CD4-positive, alpha-beta T cell treated with Interferon alpha-2 for 1 hour (primary cell): Measurements from ENCODE around the gene TRIM45.

ENCODE experiments used
- DNase-seq, 2 donors: peaks; one replicate each; pipeline ENCODE4 v3.0.0-alpha.2; 2020 to 2022

Gene TRIM45, protein sequence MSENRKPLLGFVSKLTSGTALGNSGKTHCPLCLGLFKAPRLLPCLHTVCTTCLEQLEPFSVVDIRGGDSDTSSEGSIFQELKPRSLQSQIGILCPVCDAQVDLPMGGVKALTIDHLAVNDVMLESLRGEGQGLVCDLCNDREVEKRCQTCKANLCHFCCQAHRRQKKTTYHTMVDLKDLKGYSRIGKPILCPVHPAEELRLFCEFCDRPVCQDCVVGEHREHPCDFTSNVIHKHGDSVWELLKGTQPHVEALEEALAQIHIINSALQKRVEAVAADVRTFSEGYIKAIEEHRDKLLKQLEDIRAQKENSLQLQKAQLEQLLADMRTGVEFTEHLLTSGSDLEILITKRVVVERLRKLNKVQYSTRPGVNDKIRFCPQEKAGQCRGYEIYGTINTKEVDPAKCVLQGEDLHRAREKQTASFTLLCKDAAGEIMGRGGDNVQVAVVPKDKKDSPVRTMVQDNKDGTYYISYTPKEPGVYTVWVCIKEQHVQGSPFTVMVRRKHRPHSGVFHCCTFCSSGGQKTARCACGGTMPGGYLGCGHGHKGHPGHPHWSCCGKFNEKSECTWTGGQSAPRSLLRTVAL

DNA sequence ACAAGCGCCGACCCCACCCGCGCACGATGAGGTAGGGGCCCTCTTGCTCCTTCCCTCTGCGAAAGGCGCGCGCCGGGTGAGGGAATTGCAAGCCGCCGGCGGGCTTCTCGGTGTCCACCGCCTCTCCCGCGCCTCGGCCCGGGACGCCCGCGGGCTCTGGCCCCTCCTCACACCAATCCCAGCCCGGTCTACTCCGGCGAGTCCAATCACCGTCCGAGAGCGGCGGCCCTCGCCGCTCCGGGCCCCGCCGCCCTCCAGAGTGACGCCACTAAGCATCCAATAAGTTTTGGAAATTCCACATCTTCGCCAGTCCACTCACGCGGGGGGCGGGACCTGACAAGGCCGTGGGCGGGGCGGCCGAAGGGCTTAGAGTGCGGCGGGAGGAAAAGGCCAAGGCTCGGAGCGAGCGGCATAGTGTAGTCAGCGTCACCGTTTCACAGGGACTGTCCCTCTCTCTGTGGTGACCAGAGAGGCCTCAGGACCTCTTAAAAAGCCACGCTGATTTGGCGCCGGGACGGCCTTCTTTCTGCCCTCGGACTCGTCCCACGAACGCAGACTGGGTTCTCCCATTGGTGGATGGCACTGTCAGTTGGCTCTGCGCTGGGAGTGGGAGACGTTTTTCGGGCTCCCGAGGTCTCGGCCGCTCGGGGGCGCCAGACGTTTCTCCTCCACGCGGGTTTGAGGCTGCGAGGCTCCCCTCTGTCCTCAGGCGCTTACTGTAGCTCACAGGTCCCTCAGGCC, at the start of gene TRIM45:
TRIM45 (minus strand) TSS at position 161 of the 741 bp plus-strand sequence. CDS start 548 bp downstream, outside the sequence.
- peak; percentile 85 to 89 for DNase-seq

DNA sequence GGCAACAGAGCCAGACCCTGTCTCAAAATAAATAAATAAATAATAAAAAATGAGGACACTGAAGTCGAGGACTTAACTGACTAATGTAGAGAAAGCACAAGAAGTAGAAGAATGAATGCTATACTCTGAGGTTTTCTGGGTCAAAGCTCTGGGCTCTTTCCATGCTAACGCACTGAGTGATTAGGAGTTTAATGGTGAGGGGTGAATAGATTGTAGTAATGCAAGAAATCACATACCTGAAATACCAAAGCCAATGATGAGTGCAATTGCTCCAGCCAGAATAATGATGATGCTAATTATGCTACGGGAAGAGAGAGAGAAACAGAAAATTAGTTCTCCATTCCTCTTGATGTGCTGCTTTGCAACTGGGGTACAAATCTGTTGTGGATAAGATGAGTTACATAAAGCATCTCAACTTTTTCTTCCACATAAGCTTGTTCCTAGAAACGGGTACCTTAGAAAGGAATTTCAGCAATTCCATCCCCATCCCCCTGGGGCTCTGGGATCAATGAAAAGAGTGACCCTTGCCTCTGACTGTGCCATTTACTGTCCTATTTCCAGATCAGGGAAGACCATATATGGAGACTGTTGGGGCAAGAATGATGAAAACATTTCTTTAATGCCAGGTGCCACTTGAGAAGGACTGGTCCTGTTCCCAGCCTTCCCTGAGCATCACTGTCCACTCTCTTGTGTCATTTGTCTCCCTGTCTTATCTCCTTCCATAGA, 48.5 kb upstream of the TRIM45 start:
- DNase-seq = no peak

DNA sequence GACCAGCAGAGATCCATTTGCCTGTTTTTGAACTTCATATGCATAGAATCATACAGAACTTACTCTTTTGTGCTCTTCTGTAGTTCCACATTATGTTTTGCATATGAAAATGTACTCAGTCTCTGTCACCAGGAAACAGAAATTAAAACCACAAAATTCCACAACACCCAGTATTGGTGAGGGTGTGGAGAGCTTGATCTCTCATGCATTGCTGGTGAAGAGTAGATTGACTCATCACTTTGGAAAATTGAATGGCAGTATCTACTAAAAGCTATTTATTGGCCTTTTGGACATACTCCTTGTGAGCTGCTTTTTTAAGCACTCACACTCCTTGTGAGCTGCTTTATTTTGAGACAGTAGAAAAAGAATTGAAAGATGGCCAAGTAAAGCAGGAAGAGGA, 45.9 kb upstream of the TRIM45 start:
- no peak for DNase-seq

DNA sequence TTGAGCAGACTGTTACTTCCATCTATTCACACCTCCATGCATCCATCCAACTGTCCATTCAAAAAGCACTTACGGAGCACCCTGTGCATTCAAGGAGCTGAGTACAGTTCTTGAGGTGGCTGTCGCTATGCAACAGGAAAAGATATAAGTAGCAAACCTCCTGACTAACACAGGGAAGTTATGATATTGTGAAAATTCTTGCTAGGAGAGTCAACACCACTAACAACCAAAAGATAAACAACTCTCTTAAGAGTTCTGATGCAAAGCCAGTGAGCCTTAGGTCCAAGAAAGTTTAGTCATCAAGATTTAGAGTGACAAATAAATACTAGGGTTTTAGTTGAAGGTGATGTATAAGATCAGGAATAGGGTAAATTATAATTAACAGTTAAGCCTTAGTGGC, 44.5 kb upstream of the TRIM45 start:
- DNase-seq = no peak

DNA sequence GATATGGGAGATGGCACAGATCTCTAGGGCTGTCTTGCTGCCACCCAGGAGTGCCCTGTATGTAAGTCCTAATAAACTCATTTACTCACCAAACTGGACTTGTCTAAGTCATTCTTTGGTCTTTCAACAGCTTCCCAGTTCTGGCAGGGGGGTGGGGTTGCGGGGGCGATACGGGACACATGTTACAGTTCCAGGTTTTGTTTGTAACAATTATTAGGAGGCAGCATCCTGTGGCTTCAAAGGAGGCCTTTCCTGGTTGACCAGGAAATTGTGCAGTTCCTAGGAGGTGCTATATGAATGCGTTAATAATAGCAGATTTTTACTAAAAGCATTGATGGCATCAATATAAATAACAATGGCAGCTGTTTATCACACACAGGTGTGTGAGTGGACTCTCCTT, 42.7 kb upstream of the TRIM45 start:
- no peak for DNase-seq

DNA sequence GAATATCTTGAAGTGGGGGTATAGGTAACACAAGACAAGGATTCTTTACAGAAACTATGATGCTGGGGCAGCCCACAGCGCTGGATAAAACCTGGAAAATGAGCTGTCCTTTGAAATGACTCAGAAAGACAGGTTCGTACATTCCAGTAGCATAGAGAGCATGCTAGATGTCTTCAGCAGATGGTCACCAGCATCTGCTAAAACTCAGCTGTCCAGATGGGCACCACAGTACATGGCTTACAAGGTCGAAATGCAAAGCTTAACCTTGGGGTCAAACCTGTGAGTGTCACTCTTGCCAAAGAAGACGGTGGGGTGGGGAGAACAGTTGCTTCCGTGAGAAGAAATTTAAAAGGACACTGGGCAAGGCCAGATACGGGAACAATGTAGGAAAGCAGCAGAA, 41.3 kb upstream of the TRIM45 start:
- no peak for DNase-seq

DNA sequence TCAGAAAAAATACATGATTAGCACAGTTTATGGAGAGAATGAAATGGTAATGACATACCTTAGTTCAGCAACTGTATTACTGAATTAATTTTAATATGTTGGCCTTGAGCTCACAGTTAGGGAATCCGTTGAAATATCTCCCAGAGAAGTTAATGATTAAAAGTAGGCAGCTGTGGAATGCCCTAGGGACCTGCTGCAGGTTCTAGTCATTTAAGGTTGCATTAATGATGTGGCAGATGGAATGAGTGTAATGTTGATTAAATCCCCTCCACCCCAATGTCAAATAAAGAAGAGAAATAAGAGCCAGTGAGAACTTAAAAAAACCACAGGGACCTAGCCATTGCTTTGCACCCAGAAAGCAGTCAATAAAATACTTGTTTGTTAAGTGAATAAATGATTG, 40.3 kb upstream of the TRIM45 start:
- DNase-seq = no peak

DNA sequence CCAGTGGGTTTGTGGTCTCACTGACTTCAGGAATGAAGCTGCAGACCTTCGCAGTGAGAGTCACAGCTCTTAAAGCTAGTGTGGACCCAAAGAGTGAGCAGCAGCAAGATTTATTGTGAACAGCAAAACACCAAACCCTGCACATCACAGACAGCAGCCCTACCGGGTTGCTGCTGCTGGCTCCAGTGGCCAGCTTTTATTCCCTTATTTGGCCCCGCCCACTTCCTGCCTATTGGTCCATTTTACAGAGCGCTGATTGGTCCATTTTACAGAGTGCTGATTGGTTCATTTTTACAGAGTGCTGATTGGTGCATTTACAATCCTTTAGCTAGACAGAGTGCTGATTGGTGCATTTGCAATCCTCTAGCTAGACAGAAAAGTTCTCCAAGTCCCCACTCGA, 29.8 kb upstream of the TRIM45 start:
- peak in 1 of 2 donors; percentile 1 for DNase-seq

DNA sequence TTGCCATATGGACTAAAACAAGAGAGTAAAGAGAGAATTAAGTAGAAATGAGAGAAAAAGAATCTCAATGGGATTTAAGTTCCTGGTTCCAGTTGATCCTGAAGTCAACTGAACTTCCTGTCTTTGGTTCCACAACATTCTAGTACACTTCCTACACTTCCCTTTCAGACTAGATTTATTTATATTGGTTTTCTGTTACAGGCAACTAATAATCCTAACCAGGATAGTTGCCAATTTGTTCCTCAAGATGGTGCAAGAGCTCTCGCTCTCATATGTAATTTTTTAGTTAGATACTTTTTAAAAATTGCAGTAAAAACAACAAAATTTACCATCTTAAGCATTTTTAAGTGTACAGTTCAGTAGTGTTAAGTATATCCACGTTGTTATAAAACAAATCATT, 28.8 kb upstream of the TRIM45 start:
- DNase-seq = no peak

DNA sequence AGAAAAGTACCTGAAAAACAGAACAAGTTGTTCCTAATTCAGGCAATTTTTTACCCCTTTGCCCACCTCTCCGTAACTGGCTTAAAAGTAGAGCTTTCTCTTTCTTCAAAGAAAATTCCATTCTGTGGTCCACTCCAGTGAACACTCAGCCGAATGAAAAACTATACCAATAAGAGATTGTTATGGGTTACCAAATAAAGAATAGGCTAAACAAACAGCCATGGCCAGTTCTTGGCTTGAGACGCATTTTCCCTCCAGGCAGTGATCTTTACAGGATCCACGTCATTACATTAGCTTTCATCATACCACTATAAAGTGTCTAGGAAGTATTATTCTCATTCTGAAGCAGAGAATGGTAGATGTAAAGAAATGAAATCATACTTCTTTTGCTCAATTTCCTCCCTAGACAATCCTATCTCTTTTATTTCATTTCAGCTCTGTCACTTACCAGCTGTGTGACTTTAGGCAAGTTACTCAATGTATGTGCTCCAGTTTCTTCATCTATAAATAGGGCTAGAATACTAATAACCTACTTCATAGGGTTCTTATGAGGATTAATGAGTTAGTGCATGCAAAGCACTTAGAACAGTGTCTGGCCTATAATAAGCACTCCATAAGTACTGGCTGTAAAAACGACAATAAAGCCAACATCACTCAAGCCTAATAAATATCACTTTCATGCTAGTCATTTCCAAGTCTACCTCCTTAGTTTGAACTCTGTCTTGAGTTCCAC, 26.5 kb upstream of the TRIM45 start:
- DNase-seq = no peak

DNA sequence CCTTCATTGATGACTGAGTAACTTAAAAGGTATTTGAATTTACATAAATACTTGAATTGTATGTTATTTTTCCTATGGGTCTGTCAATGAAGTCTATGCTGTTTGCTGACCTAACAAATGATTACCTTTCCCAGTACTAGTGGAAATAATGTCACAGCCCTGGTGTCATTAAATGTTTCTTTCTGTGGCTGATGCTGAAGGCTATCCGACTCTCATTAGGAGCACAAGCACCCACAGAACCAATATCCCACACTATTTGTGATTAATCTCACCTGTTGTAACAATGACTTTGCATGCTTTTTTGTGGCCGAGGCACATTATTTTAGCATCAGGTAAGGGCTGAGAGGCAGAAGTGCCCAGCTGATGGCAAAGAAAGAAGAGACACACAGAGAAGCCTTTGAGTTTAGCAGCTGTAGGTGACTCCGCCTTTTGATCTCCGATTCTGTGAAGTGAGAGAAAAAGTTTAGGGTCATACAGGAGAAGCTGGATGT, 25.8 kb upstream of the TRIM45 start:
- DNase-seq = no peak

DNA sequence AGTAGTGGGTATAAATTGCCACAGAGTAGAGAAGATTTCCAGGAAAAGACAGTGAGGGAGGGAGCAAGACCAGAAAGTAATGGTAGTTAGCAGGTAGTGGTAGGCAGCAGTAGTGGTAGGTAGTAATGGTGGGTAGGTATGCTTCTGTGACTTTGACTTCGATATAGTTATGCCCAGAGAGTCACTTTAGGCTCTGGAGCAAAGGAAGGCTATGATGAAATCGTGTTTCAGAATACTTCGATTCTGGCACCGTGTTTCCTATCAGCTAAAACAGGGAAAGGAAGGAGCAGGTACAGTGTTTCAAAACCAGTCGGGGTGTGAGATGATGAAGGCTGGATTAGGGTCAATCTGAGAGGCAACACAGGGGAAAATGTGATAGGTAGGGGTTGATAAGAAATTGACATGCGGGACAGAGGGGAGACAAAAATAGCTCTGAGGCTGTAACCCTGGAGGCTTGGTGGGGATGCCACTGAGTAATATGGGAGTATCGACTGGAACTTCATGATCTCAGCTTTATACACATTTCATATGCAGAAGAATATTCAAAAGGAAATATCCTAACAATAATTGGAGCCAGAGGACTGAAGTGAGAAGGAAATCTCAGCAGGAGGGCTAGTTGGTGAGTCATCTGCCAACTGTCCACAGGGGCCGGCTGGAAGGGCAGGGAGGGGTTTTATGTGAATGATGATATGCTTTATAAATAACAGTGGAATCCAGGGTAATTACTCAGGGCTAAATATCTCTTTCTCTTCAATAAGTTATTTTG, 25.2 kb upstream of the TRIM45 start:
- no peak for DNase-seq

DNA sequence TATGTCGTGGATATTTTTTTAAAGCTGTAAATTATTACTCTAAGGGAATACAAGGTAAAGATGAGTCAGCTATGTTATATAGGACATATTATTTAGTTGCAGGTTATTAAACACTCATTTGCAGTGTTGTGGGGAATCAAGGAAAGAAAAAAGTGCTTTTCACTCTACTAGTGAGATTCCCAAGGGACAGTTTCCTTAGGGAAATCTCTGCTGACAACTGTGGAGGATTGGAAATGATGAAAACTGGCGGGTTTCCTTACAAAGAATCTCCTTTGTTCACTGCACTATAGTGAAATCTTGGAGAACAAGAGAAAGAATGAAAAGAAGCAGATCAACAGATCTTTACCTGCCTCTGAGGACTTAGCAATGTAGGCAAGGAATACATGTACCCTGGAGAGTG, 24.5 kb upstream of the TRIM45 start:
- no peak for DNase-seq

DNA sequence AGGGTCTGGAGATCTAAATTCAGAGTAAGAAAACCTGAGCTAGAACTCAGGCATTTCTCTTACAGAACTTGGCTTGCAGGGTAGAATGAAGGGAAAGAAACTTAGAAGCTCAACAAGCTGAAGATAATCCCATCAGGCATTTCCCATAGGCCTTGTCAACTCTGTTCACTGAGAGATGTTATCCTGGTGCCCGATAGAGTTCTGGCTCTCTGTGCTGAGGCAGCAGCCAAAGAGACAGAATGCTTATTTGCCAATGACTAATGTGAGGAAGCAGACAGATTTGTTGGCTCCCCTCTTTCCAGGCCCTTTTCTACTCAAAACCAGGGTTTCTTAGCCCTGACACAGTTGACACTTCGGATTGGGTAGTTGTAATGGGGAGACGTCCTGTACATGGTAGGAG, 22.3 kb upstream of the TRIM45 start:
- no peak for DNase-seq

DNA sequence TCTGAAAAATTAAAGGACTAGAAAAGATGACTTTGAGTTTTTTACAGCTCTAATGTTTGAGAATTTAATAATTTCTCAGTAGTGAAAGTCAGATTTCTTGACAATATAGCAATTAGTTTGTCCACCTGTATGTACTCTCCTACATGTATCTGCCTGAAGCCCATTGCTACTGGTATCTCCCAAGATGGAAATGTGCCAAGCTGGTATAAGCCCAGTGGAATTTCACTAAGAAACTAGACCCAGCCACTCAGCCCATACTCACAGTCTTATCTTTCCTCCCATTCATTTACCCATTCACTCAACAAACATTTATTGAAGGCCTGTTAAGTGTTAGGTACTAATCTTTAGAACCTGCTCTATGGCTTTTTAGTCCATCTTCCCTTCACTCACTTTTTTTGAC, 21.6 kb upstream of the TRIM45 start:
- DNase-seq = no peak

DNA sequence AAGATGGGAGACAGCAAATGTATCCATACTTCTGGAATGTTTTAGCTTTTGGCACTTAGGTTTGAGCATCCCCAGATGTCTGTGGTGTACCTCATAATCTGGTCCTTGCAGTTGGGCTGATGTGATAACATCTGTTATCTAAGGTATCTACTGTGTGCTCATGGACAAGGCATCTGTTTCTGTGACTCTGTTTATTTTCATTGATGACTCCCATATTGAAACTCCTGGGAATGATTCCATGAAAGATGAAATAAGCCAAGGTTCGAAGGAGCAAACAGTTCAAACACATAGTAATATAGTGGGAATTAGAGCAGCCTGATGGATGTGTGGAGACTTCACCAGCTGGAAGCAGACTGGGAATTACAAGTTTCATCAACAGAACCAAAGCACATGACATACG, 20.7 kb upstream of the TRIM45 start:
- no peak for DNase-seq

DNA sequence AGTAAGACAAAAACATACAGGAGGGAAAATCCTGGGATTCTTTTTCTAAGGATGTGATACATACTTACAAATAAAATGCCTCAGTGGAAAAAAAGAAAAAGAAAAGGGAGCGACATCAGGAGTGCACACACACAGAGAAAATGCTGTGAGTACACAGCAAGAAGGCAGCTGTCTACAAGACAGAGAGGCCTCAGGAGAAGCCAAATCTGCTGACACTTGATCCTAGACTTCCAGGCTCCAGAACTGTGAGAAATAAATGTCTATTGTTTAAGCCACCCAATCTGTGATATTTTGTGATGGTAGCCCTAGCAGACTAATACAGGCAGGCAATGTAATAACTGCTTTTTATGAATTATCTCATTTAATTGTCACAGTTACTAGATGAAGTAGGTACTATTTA, 17.0 kb upstream of the TRIM45 start:
- DNase-seq = no peak

DNA sequence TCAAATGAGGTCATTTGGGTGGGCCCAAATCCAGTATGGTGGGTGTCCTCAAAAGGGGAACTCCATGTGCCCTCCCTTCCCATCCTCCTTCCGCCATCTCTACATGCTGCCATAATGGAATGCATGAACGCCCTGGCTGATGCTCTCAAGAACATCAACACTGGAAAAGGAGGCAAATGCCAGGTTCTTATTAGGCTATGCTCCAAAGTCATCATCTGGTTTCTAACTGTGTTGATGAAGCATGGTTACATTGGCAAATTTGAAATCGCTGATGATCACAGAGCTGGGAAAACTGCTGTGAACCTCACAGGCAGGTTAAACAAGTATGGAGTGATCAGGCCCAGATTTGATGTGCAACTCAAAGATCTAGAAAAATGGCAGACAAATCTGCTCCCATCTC, 16.6 kb upstream of the TRIM45 start:
- DNase-seq = no peak

DNA sequence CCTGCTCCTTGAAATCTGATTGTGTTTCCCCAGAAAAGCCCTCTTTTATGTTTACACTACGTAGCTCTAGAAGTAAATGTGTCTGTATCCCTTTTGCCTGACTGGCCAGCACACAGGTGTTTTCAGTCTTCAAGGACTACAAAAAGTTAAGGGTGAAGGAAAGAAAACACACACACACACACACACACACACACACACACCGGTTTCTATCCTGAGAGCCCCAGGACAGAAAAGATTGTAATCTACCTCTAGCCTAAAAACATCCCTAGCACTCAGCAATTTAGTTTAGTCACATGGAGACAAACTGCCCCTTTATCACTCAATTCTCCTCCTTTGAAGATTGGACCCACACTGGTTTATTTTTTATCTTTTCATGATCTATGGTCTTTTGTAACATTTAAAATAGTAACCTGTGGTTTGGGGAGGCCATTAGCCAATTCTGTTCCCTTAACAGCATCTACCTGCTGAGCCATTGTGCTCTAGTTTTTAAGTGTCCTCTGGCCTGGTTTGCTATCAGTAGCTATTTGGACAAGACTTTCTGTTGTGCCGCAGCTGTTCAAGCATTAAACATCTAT, 15.8 kb upstream of the TRIM45 start:
- no peak for DNase-seq

DNA sequence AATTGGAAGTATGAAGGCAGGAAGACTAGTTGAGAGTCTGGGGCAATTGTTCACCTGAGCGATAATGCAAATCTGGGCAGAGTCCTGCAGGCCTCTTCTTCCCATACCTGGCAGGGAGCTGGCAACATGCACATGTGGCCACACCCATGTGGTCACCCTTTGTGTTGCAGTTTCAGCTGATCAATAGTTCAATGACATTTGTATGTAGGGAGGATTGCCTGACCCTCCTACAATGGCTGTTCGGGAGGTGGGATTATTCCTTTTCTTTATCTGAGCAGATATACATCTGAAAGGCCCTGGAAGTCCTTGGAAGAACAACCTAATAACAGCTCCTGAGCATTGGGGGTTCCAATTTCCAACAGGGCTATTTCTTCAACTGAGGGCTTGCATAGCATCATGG, 15.2 kb upstream of the TRIM45 start:
- no peak for DNase-seq

DNA sequence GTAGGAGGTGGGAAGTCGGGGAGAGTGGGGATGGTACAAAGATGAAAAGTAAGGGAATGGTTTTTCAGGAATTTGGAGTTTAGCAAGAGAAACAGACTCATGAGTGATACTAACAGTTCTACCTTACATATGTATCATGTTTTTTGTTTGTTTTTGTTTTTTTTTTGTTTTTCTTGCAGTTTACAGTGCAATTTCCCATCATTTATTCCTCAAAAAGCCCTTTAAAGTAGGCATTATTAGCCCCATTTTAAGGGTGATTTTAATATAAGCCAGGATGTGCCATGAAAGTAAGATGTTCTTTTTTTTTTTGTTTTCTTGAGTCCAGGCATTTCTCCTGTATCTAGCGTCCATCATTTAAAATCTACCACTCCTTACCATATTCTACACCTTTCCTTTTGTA, 13.8 kb upstream of the TRIM45 start:
- DNase-seq = no peak
